ENCODE results near the gene RRAGD.

DNA sequence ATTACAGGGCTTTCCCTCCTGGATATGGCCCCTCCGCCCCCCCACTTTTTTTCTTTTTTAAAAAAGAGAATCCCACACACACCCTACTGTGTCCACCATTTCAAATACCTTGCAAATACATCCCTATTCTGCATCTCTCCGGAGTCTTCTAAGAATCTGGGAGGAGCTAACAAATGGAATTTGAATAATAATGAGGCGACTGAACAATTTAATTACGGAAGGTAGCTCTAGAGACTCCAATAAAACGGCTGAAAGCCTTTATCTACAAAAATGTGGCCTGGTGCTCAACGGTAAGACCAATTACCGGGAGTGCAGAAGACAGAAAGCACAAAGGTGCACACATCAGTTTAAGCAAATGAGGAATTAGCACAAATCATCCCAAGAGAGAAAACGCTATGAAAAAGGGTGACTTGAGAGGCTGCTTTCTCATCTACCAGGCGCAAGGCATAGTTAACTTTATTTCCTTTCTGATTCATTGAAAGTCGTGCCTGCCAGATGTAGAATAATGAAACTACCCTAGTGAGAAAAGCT lies 1.8 kb downstream of the RRAGD start:
- TF ChIP-seq, protein P1, sequence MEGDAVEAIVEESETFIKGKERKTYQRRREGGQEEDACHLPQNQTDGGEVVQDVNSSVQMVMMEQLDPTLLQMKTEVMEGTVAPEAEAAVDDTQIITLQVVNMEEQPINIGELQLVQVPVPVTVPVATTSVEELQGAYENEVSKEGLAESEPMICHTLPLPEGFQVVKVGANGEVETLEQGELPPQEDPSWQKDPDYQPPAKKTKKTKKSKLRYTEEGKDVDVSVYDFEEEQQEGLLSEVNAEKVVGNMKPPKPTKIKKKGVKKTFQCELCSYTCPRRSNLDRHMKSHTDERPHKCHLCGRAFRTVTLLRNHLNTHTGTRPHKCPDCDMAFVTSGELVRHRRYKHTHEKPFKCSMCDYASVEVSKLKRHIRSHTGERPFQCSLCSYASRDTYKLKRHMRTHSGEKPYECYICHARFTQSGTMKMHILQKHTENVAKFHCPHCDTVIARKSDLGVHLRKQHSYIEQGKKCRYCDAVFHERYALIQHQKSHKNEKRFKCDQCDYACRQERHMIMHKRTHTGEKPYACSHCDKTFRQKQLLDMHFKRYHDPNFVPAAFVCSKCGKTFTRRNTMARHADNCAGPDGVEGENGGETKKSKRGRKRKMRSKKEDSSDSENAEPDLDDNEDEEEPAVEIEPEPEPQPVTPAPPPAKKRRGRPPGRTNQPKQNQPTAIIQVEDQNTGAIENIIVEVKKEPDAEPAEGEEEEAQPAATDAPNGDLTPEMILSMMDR (IDR thresholded peaks at IDR 0.05), result no peak
- TF ChIP-seq, protein P2, sequence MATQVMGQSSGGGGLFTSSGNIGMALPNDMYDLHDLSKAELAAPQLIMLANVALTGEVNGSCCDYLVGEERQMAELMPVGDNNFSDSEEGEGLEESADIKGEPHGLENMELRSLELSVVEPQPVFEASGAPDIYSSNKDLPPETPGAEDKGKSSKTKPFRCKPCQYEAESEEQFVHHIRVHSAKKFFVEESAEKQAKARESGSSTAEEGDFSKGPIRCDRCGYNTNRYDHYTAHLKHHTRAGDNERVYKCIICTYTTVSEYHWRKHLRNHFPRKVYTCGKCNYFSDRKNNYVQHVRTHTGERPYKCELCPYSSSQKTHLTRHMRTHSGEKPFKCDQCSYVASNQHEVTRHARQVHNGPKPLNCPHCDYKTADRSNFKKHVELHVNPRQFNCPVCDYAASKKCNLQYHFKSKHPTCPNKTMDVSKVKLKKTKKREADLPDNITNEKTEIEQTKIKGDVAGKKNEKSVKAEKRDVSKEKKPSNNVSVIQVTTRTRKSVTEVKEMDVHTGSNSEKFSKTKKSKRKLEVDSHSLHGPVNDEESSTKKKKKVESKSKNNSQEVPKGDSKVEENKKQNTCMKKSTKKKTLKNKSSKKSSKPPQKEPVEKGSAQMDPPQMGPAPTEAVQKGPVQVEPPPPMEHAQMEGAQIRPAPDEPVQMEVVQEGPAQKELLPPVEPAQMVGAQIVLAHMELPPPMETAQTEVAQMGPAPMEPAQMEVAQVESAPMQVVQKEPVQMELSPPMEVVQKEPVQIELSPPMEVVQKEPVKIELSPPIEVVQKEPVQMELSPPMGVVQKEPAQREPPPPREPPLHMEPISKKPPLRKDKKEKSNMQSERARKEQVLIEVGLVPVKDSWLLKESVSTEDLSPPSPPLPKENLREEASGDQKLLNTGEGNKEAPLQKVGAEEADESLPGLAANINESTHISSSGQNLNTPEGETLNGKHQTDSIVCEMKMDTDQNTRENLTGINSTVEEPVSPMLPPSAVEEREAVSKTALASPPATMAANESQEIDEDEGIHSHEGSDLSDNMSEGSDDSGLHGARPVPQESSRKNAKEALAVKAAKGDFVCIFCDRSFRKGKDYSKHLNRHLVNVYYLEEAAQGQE (IDR thresholded peaks at IDR 0.05; ENCODE audit: insufficient read depth in 1 of 2, low read depth in 2 of 2, low read length in 1 of 2), result no peak
- no peak for TF ChIP-seq POLR2AphosphoS5 (IDR thresholded peaks at IDR 0.05; ENCODE audit: low read depth, low read length)

All from Panc1 (cell line).